Stimulated activated naive B cell treated with anti-CD40 and anti-IgM and Interleukin-4, amounts not matched to agents 10 μg/mL and 1 μg/mL and 100 μg/mL, for 72 hours (primary cell): Measurements from ENCODE around the gene INSYN2B.
A peak's percentile ranks its signal among the peaks of the same experiment; 100 is the strongest.

Experiments
- ATAC-seq, 2 donors: fragments of 150-1000 bp; cut with Tn5 transposase; replicated peaks; 2 replicates each; pipeline ENCODE4 v1.10.0; 2021; ENCODE audit warnings: moderate library complexity in 1 of 2
- DNase-seq: peaks from one replicate; pipeline ENCODE4 v3.0.0; 2021
- H3K27ac Mint-ChIP-seq: one replicate; pipeline ENCODE4 v1.8.0; 2022; ENCODE audit warnings: mild to moderate bottlenecking, mixed read lengths
- H3K27me3 Mint-ChIP-seq, 2 donors: one replicate each; pipeline ENCODE4 v1.8.0; 2022; ENCODE audit warnings: mixed read lengths in 2 of 2
- H3K36me3 Mint-ChIP-seq, 2 donors: one replicate each; pipeline ENCODE4 v1.8.0; 2022; ENCODE audit warnings: mixed read lengths in 2 of 2, mild to moderate bottlenecking in 1 of 2
- H3K4me1 Mint-ChIP-seq, 2 donors: one replicate each; pipeline ENCODE4 v1.8.0; 2022; ENCODE audit warnings: mixed read lengths in 2 of 2, mild to moderate bottlenecking in 1 of 2
- H3K4me3 Mint-ChIP-seq, 2 donors: one replicate each; pipeline ENCODE4 v1.8.0; 2022; ENCODE audit warnings: mild to moderate bottlenecking in 2 of 2, mixed read lengths in 2 of 2, moderate library complexity in 1 of 2
- H3K9me3 Mint-ChIP-seq, 2 donors: one replicate each; pipeline ENCODE4 v1.8.0; 2022; ENCODE audit warnings: mixed read lengths in 2 of 2, mild to moderate bottlenecking in 1 of 2

Gene INSYN2B

GRCh38 chr5:169908864-169909263 is 71.4 kb downstream of the INSYN2B start:
- H3K4me1 Mint-ChIP-seq: peaks cover 6 to 12% of the 10 kb centered on the region in 2 donors
- no peak overlapping the region for H3K4me3 Mint-ChIP-seq
- H3K27me3 Mint-ChIP-seq: no peaks in the 10 kb centered on the region
- H3K36me3 Mint-ChIP-seq: peaks cover 7 to 34% of the 10 kb centered on the region in 2 donors
- no peaks in the 10 kb centered on the region for H3K9me3 Mint-ChIP-seq
- H3K27ac Mint-ChIP-seq: no peak overlapping the region
- no peak for DNase-seq
- ATAC-seq: no peak

- no peaks in the 10 kb centered on the region for H3K27me3 Mint-ChIP-seq
- no peak overlapping the region for H3K4me3 Mint-ChIP-seq
- ATAC-seq (no peak), DNase-seq (no peak)
- H3K4me1 Mint-ChIP-seq: peaks cover 15 to 31% of the 10 kb centered on the region in 2 donors
- H3K27ac Mint-ChIP-seq: no peak overlapping the region
- peaks cover 9 to 38% of the 10 kb centered on the region in 2 donors for H3K36me3 Mint-ChIP-seq
- H3K9me3 Mint-ChIP-seq: no peaks in the 10 kb centered on the region
Measured at GRCh38 chr5:169906745-169907649, 73.3 kb downstream of the INSYN2B start.

- Mint-ChIP-seq H3K4me1 (peaks cover 25 to 47% of the 10 kb centered on the region in 2 donors), H3K36me3 (peaks cover 25 to 44% of the 10 kb centered on the region in 2 donors), H3K4me3 (no peak overlapping the region), H3K27me3 (no peaks in the 10 kb centered on the region), H3K9me3 (no peaks in the 10 kb centered on the region), H3K27ac (no peak overlapping the region)
- DNase-seq (no peak), ATAC-seq (no peak)
Measured at GRCh38 chr5:169905017-169905416, 75.3 kb downstream of the INSYN2B start.

- H3K4me1 Mint-ChIP-seq: peaks cover 25 to 47% of the 10 kb centered on the region in 2 donors
- peaks cover 30 to 43% of the 10 kb centered on the region in 2 donors for H3K36me3 Mint-ChIP-seq
- H3K27ac Mint-ChIP-seq: peak overlapping the region; percentile 47
- H3K4me3 Mint-ChIP-seq: peak overlapping the region in 1 of 2 donors; percentile 19
- H3K9me3 Mint-ChIP-seq: no peaks in the 10 kb centered on the region
- H3K27me3 Mint-ChIP-seq: no peaks in the 10 kb centered on the region
- ATAC-seq (peak; percentile 20 to 26), DNase-seq (no peak)
Measured at GRCh38 chr5:169904508-169904907, 75.8 kb downstream of the INSYN2B start.

- peak; percentile 76 to 78 for ATAC-seq
- peak; percentile 16 for DNase-seq
- Mint-ChIP-seq H3K4me3 (peak overlapping the region in 1 of 2 donors; percentile 19), H3K27ac (peak overlapping the region; percentile 47), H3K4me1 (peaks cover 25 to 47% of the 10 kb centered on the region in 2 donors), H3K36me3 (peaks cover 31 to 45% of the 10 kb centered on the region in 2 donors), H3K27me3 (no peaks in the 10 kb centered on the region), H3K9me3 (no peaks in the 10 kb centered on the region)
Measured at GRCh38 chr5:169904059-169904458, 76.2 kb downstream of the INSYN2B start.

- Mint-ChIP-seq H3K9me3 (no peaks in the 10 kb centered on the region), H3K4me1 (peaks cover 25 to 47% of the 10 kb centered on the region in 2 donors)
Measured at GRCh38 chr5:169901896-169902295, 78.4 kb downstream of the INSYN2B start.

GRCh38 chr5:169897481-169897880 is 82.8 kb downstream of the INSYN2B start:
- H3K36me3 Mint-ChIP-seq: peaks cover 51 to 69% of the 10 kb centered on the region in 2 donors

More at GRCh38 chr5:169901896-169902295, 78.4 kb downstream of the INSYN2B start:
- H3K27me3 Mint-ChIP-seq: no peaks in the 10 kb centered on the region
- ATAC-seq (peak; percentile 77 to 80), DNase-seq (peak; percentile 5)
- H3K4me3 Mint-ChIP-seq: peak overlapping the region in 1 of 2 donors; percentile 7
- H3K36me3 Mint-ChIP-seq: peaks cover 39 to 56% of the 10 kb centered on the region in 2 donors
- H3K27ac Mint-ChIP-seq: peak overlapping the region; percentile 68

GRCh38 chr5:169895926-169896325 is 84.4 kb downstream of the INSYN2B start:
- DNase-seq: no peak
- peaks cover 46 to 67% of the 10 kb centered on the region in 2 donors for H3K36me3 Mint-ChIP-seq
- H3K4me3 Mint-ChIP-seq: no peak overlapping the region
- H3K27me3 Mint-ChIP-seq: no peaks in the 10 kb centered on the region
- H3K27ac Mint-ChIP-seq: no peak overlapping the region
- H3K9me3 Mint-ChIP-seq: no peaks in the 10 kb centered on the region
- no peak for ATAC-seq
- H3K4me1 Mint-ChIP-seq: peaks cover 12 to 22% of the 10 kb centered on the region in 2 donors

More at GRCh38 chr5:169897481-169897880, 82.8 kb downstream of the INSYN2B start:
- H3K4me3 Mint-ChIP-seq: no peak overlapping the region
- no peaks in the 10 kb centered on the region for H3K27me3 Mint-ChIP-seq
- ATAC-seq (no peak), DNase-seq (no peak)
- no peaks in the 10 kb centered on the region for H3K9me3 Mint-ChIP-seq
- H3K4me1 Mint-ChIP-seq: peaks cover 24 to 28% of the 10 kb centered on the region in 2 donors
- no peak overlapping the region for H3K27ac Mint-ChIP-seq

- DNase-seq (no peak), ATAC-seq (peak in 1 of 2 donors; percentile 22)
- Mint-ChIP-seq H3K4me1 (peaks cover 11 to 17% of the 10 kb centered on the region in 2 donors), H3K27ac (no peak overlapping the region), H3K9me3 (no peaks in the 10 kb centered on the region), H3K36me3 (peaks cover 32 to 56% of the 10 kb centered on the region in 2 donors), H3K4me3 (no peak overlapping the region), H3K27me3 (no peaks in the 10 kb centered on the region)
Measured at GRCh38 chr5:169893571-169893970, 86.7 kb downstream of the INSYN2B start.

GRCh38 chr5:169893010-169893409 is 87.3 kb downstream of the INSYN2B start:
- Mint-ChIP-seq H3K4me1 (peaks cover 11 to 17% of the 10 kb centered on the region in 2 donors), H3K27me3 (no peaks in the 10 kb centered on the region), H3K9me3 (no peaks in the 10 kb centered on the region), H3K4me3 (peak overlapping the region in 1 of 2 donors; percentile 1), H3K27ac (peak overlapping the region; percentile 10), H3K36me3 (peaks cover 31 to 56% of the 10 kb centered on the region in 2 donors)
- ATAC-seq (peak; percentile 79 to 84), DNase-seq (no peak)

GRCh38 chr5:169889572-169889971 is 90.7 kb downstream of the INSYN2B start:
- Mint-ChIP-seq H3K27me3 (no peaks in the 10 kb centered on the region), H3K27ac (no peak overlapping the region), H3K4me3 (no peak overlapping the region), H3K4me1 (peaks cover 10 to 20% of the 10 kb centered on the region in 2 donors), H3K9me3 (no peaks in the 10 kb centered on the region), H3K36me3 (peaks cover 25 to 49% of the 10 kb centered on the region in 2 donors)
- ATAC-seq: no peak
- no peak for DNase-seq

- H3K9me3 Mint-ChIP-seq: no peaks in the 10 kb centered on the region
Measured at GRCh38 chr5:169886677-169887076, 93.6 kb downstream of the INSYN2B start.

GRCh38 chr5:169886033-169886432 is 94.3 kb downstream of the INSYN2B start:
- H3K27ac Mint-ChIP-seq: no peak overlapping the region

More at GRCh38 chr5:169886677-169887076, 93.6 kb downstream of the INSYN2B start:
- Mint-ChIP-seq H3K36me3 (peaks cover 36 to 54% of the 10 kb centered on the region in 2 donors), H3K27me3 (no peaks in the 10 kb centered on the region), H3K27ac (no peak overlapping the region), H3K4me1 (peaks cover 5 to 7% of the 10 kb centered on the region in 2 donors), H3K4me3 (no peak overlapping the region)
- ATAC-seq (no peak), DNase-seq (no peak)

GRCh38 chr5:169881702-169882303 is 98.5 kb downstream of the INSYN2B start:
- ATAC-seq: no peak
- H3K36me3 Mint-ChIP-seq: peaks cover 48 to 61% of the 10 kb centered on the region in 2 donors
- H3K9me3 Mint-ChIP-seq: no peaks in the 10 kb centered on the region
- DNase-seq: no peak
- peaks cover 16 to 29% of the 10 kb centered on the region in 2 donors for H3K4me1 Mint-ChIP-seq
- H3K27ac Mint-ChIP-seq: no peak overlapping the region
- no peak overlapping the region for H3K4me3 Mint-ChIP-seq
- no peaks in the 10 kb centered on the region for H3K27me3 Mint-ChIP-seq

More at GRCh38 chr5:169886033-169886432, 94.3 kb downstream of the INSYN2B start:
- Mint-ChIP-seq H3K9me3 (no peaks in the 10 kb centered on the region), H3K36me3 (peaks cover 39 to 53% of the 10 kb centered on the region in 2 donors), H3K4me3 (no peak overlapping the region), H3K27me3 (no peaks in the 10 kb centered on the region), H3K4me1 (peaks cover 5% of the 10 kb centered on the region in 2 donors)
- DNase-seq (no peak), ATAC-seq (no peak)
